ENCODE results near the gene DPEP2. TPM values are rescaled to one million over a fixed set of nuclear protein-coding genes. Genes with fewer than 3 reads are reported as not detected.

The DPEP2 gene
- total RNA-seq, 1 donor from 2014 or later: not detected

DNA sequence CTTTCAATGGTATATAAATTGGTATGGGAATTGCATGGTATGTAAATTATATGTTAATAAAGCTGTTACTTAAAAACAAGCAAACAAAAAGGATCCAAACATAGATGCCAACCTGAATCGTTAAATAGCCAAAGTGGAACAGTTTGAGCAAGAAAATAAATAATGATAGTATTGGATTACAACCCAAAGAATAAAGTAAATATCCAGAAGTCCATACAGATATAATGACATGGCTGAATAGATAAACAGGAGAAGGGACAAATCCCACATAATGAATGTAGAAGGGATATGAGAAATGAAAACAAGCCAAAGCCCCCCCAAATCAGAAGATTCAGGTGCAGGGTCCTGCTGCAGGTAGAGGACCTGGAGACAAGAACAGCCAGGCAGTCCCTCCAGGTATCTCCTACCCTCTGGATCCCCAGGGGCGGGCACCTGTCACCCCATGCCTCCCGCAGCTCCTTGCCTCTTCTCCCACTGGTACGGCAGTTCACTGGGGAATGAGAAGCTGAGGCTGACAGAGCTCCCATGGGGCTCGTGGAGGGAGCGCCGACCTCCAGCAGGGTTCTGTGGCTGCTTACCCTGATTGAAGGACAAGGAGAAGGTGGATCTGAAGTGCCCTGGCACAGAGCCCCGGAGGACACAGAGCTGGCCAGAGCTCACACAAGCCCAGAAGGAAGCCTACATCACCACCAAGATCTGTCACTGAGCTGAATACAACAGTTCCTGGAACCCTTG lies 45.5 kb downstream of the DPEP2 start:
- DNase-seq (ENCODE audit: low read depth): no peak
- H3K4me3 ChIP-seq (ENCODE audit: insufficient read depth, low read depth, low read length): no peak overlapping the region
- peaks cover 77% of the 10 kb centered on the region for H4K20me1 ChIP-seq (ENCODE audit: insufficient read depth, low read length)
- Mint-ChIP-seq H3K9me3 (ENCODE audit: unreplicated experiment) (no peaks in the 10 kb centered on the region), H3K36me3 (ENCODE audit: low read depth, unreplicated experiment) (peaks cover 22% of the 10 kb centered on the region), H3K4me1 (ENCODE audit: low read depth, unreplicated experiment) (no peaks in the 10 kb centered on the region), H3K4me3 (ENCODE audit: unreplicated experiment) (no peak overlapping the region), H3K27me3 (ENCODE audit: low read depth, unreplicated experiment) (no peaks in the 10 kb centered on the region), H3K27ac (ENCODE audit: unreplicated experiment) (no peak overlapping the region)
- no peak overlapping the region for H3K27ac ChIP-seq (ENCODE audit: low read depth, low read length)
- H3K4me1 ChIP-seq (ENCODE audit: insufficient read depth, low read length): no peaks in the 10 kb centered on the region
- no peak overlapping the region for H2AFZ ChIP-seq (ENCODE audit: low read depth, low read length)
- peaks cover 17% of the 10 kb centered on the region for H3K79me2 ChIP-seq (ENCODE audit: insufficient read depth, low read length)
- H3K36me3 ChIP-seq (ENCODE audit: insufficient read depth, low read length): peaks cover 43% of the 10 kb centered on the region
- H3K27me3 ChIP-seq (ENCODE audit: insufficient read depth, low read length): no peaks in the 10 kb centered on the region
- FAIRE-seq: no peak
- TF ChIP-seq, protein P1, sequence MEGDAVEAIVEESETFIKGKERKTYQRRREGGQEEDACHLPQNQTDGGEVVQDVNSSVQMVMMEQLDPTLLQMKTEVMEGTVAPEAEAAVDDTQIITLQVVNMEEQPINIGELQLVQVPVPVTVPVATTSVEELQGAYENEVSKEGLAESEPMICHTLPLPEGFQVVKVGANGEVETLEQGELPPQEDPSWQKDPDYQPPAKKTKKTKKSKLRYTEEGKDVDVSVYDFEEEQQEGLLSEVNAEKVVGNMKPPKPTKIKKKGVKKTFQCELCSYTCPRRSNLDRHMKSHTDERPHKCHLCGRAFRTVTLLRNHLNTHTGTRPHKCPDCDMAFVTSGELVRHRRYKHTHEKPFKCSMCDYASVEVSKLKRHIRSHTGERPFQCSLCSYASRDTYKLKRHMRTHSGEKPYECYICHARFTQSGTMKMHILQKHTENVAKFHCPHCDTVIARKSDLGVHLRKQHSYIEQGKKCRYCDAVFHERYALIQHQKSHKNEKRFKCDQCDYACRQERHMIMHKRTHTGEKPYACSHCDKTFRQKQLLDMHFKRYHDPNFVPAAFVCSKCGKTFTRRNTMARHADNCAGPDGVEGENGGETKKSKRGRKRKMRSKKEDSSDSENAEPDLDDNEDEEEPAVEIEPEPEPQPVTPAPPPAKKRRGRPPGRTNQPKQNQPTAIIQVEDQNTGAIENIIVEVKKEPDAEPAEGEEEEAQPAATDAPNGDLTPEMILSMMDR (IDR thresholded peaks at IDR 0.05; ENCODE audit: insufficient read depth, low read depth, low read length): no peak
- TF ChIP-seq EZH2 (IDR thresholded peaks at IDR 0.05; ENCODE audit: insufficient read depth, low read length): no peak
- H3K9ac ChIP-seq (ENCODE audit: low read length): no peak overlapping the region
- no peaks in the 10 kb centered on the region for H3K9me3 ChIP-seq (ENCODE audit: insufficient read depth, low read depth, low read length)
- H3K4me2 ChIP-seq (ENCODE audit: low read length): no peak overlapping the region

DNA sequence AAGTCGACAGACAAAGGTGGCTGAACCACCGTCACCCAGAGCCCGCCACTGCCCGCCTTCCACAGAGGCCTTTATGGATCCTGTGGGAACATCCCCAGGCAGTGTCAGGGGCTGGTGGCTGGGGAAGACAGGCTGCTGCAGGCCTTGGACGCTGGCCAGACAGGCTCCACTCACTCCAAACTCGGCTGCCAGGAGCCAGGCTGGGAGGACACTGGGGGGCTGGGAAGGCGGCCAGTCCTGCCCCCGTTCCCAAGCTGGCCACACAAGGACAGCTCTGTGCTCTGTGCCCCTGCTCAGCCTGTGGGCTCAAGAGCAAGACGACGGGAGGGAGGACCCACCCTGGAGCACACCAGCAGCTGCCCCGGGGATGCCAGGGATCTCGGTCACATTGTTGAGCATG lies 47.8 kb downstream of the DPEP2 start:
- H3K27ac ChIP-seq (ENCODE audit: low read depth, low read length): no peak overlapping the region
- Mint-ChIP-seq H3K4me1 (ENCODE audit: low read depth, unreplicated experiment) (no peaks in the 10 kb centered on the region), H3K36me3 (ENCODE audit: low read depth, unreplicated experiment) (peaks cover 15% of the 10 kb centered on the region), H3K27ac (ENCODE audit: unreplicated experiment) (no peak overlapping the region), H3K4me3 (ENCODE audit: unreplicated experiment) (no peak overlapping the region), H3K9me3 (ENCODE audit: unreplicated experiment) (no peaks in the 10 kb centered on the region), H3K27me3 (ENCODE audit: low read depth, unreplicated experiment) (no peaks in the 10 kb centered on the region)
- DNase-seq (ENCODE audit: low read depth) (no peak), FAIRE-seq (no peak)
- no peak overlapping the region for H3K4me3 ChIP-seq (ENCODE audit: insufficient read depth, low read depth, low read length)
- TF ChIP-seq EZH2 (IDR thresholded peaks at IDR 0.05; ENCODE audit: insufficient read depth, low read length): no peak
- TF ChIP-seq, protein P1 (IDR thresholded peaks at IDR 0.05; ENCODE audit: insufficient read depth, low read depth, low read length): no peak
- H3K36me3 ChIP-seq (ENCODE audit: insufficient read depth, low read length): peaks cover 37% of the 10 kb centered on the region
- H3K9ac ChIP-seq (ENCODE audit: low read length): no peak overlapping the region
- H3K4me1 ChIP-seq (ENCODE audit: insufficient read depth, low read length): no peaks in the 10 kb centered on the region
- no peak overlapping the region for H3K4me2 ChIP-seq (ENCODE audit: low read length)
- no peaks in the 10 kb centered on the region for H3K27me3 ChIP-seq (ENCODE audit: insufficient read depth, low read length)
- H3K9me3 ChIP-seq (ENCODE audit: insufficient read depth, low read depth, low read length): no peaks in the 10 kb centered on the region
- peaks cover 82% of the 10 kb centered on the region for H4K20me1 ChIP-seq (ENCODE audit: insufficient read depth, low read length)
- peaks cover 7% of the 10 kb centered on the region for H3K79me2 ChIP-seq (ENCODE audit: insufficient read depth, low read length)
- no peak overlapping the region for H2AFZ ChIP-seq (ENCODE audit: low read depth, low read length)

DNA sequence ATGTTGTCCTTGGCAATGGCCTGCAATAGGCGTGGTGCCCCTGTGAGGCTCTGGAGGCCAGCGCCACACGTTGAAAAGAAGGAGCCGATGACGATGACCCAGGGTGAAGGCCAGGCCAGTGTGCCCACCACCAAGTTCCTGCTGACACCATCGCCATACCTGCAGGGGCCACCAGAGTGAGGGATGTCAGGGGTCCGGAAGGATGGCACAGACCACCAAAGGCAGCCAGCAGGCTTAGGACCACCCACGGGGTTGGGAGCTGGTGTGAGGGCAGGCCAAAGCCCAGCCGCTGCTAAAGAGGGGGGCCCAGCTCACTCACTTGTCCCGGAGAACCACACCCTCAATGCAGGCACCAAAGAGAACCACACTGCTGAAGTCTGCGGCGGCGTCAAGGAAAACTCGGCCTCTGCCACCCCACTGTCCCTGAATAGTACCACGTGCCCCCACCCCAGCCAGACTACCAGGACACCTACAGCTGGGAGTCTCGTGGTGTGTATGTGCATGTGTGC lies 48.9 kb downstream of the DPEP2 start:
- Histone ChIP-seq H3K9me3 (ENCODE audit: insufficient read depth, low read depth, low read length) (no peaks in the 10 kb centered on the region), H3K36me3 (ENCODE audit: insufficient read depth, low read length) (peaks cover 44% of the 10 kb centered on the region), H3K27me3 (ENCODE audit: insufficient read depth, low read length) (no peaks in the 10 kb centered on the region), H3K9ac (ENCODE audit: low read length) (no peak overlapping the region), H3K79me2 (ENCODE audit: insufficient read depth, low read length) (peaks cover 7% of the 10 kb centered on the region), H3K4me3 (ENCODE audit: insufficient read depth, low read depth, low read length) (no peak overlapping the region), H2AFZ (ENCODE audit: low read depth, low read length) (no peak overlapping the region), H3K4me1 (ENCODE audit: insufficient read depth, low read length) (peaks cover 7% of the 10 kb centered on the region), H3K4me2 (ENCODE audit: low read length) (no peak overlapping the region), H3K27ac (ENCODE audit: low read depth, low read length) (no peak overlapping the region), H4K20me1 (ENCODE audit: insufficient read depth, low read length) (peaks cover 87% of the 10 kb centered on the region)
- Mint-ChIP-seq H3K9me3 (ENCODE audit: unreplicated experiment) (no peaks in the 10 kb centered on the region), H3K27me3 (ENCODE audit: low read depth, unreplicated experiment) (no peaks in the 10 kb centered on the region), H3K27ac (ENCODE audit: unreplicated experiment) (no peak overlapping the region), H3K4me1 (ENCODE audit: low read depth, unreplicated experiment) (no peaks in the 10 kb centered on the region), H3K36me3 (ENCODE audit: low read depth, unreplicated experiment) (peaks cover 21% of the 10 kb centered on the region), H3K4me3 (ENCODE audit: unreplicated experiment) (no peak overlapping the region)
- FAIRE-seq: no peak
- DNase-seq (ENCODE audit: low read depth): no peak
- no peak for TF ChIP-seq EZH2 (IDR thresholded peaks at IDR 0.05; ENCODE audit: insufficient read depth, low read length)
- TF ChIP-seq, protein P1 (IDR thresholded peaks at IDR 0.05; ENCODE audit: insufficient read depth, low read depth, low read length): no peak
